ELF-1 (cell line): ENCODE data around the gene ANKRD35.
A peak's percentile ranks its signal among the peaks of the same experiment; 100 is the strongest.
"Not testable (repeated sequence)": the region's sequence is repeated elsewhere in the genome, so short reads cannot be mapped to it uniquely, and the experiment has no call there.

Experiments used
- DNase-seq: peaks from one replicate; pipeline ENCODE4 v3.0.0-alpha.2; 2016; ENCODE audit warnings: low read depth, low spot score

Gene ANKRD35, protein sequence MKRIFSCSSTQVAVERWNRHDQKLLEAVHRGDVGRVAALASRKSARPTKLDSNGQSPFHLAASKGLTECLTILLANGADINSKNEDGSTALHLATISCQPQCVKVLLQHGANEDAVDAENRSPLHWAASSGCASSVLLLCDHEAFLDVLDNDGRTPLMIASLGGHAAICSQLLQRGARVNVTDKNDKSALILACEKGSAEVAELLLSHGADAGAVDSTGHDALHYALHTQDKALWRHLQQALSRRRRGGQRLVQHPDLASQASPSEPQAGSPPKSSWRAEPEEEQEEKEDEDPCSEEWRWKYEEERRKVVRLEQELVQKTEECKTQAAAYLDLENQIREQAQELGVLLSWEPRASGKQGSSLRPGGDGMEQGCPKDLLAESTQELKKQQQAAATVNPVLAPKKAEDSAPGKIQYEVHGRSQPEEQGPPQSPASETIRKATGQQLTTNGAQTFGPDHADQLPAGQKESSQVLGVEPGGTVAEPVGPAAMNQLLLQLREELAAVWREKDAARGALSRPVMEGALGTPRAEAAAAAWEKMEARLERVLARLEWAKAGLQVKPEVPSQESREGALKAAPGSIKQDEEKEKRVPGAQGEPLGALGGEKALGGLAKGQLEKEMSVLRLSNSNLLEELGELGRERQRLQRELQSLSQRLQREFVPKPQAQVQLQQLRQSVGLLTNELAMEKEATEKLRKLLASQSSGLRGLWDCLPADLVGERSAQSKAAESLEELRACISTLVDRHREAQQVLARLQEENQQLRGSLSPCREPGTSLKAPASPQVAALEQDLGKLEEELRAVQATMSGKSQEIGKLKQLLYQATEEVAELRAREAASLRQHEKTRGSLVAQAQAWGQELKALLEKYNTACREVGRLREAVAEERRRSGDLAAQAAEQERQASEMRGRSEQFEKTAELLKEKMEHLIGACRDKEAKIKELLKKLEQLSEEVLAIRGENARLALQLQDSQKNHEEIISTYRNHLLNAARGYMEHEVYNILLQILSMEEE

GRCh38 chr1:145885738-145886287 lies at the start of gene ANKRD35:
Gene ANKRD35, minus strand, starts transcription at chr1:145885866. Its CDS starts 108 bp downstream, at chr1:145885758.
- DNase-seq = peak; percentile 90

DNA sequence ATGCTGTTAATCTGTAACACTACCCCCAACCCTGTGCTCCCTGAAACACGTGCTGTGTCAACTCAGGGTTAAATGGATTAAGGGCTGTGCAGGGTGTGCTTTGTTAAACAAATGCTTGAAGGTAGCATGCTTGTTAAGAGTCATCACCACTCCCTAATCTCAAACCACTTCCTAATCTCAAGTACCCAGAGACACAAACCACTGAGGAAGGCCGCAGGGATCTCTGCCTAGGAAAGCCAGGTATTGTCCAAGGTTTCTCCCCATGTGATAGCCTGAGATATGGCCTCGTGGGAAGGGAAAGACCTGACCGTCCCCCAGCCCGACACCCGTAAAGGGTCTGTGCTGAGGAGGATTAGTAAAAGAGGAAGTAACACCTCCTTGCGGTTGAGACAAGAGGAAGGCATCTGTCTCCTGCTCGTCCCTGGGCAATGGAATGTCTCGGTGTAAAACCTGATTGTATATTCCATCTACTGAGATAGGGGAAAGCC lies 46.9 kb upstream of the ANKRD35 start:
- DNase-seq = peak; percentile 77

GRCh38 chr1:145927916-145928643 lies 42.4 kb upstream of the ANKRD35 start:
- no peak for DNase-seq

- peak; percentile 98 for DNase-seq
Measured at GRCh38 chr1:145927063-145927886, 41.6 kb upstream of the ANKRD35 start, which contains the start of gene RBM8A. Gene RBM8A, minus strand, starts transcription at chr1:145927484. Its CDS starts 58 bp downstream, at chr1:145927426.

GRCh38 chr1:145926686-145927062 lies 41.0 kb upstream of the ANKRD35 start:
- no peak for DNase-seq

DNA sequence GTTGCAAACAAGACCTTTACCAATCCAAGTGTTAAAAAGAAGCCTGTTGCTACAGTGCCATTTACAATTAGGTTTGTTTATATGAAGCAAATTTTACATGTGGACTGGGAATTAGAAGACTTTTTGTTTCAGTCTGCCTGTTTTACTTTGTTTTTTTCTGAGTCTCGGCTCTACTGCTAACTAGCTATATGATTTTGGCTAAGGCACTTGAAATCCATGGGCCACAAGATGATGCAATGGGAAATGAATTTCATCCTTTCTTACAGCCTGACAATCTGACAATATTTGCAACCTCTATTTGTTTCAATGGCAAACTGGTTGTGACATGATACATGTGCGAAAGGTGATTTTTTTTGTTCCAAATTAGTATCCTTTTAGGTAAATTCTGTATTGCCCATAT lies 36.6 kb upstream of the ANKRD35 start:
- DNase-seq = no peak

DNA sequence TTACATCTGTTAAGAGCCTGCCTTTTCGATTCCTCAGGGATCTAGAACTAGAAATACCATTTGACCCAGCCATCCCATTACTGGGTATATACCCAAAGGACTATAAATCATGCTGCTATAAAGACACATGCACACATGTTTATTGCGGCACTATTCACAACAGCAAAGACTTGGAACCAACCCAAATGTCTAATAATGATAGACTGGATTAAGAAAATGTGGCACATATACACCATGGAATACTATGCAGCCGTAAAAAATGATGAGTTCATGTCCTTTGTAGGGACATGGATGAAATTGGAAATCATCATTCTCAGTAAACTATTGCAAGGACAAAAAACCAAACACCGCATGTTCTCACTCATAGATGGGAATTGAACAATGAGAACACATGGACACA lies 34.6 kb upstream of the ANKRD35 start:
- DNase-seq = not testable (repeated sequence)

- DNase-seq = peak; percentile 64
Measured at GRCh38 chr1:145918992-145919939, 33.6 kb upstream of the ANKRD35 start.

DNA sequence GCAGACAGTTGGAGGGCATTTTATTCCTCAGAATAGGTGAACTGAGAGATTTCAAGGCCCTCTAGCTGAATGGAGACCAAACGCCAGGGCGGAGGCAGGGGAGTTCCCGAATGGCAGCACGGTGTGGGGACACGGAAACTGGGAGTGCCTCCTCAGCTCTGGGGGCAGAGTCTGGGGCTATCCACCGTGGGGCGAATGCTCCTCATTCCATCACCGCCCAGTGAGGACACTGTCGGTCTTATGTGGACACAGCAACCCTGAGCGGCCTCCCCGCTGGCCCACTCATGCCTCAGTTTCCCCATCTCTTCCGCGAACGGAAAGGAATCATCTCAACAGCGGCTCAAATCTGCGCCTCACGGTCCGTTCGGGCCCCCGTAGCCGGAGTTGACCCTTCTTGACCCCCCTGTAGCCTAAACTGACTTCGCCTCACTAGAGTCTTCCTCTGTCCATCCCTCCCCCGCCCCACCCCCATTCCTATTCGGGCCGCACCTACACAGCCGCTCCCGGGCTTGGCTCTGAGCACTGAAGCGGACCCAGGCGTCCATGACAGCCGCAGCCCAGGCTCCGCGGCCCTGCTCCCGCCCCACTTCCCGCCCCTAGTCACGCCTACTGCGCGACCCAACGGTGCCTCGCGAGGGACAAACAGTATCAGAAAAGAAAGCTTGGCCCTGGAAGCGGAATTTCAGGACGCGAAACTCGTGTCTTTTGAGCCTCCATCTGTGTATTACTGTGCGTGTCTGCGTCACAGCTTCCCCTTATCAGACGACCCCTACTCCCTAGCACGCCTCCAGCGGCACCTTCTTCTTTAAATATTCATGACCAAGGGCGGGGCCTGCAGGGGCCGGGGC lies 32.7 kb upstream of the ANKRD35 start, which contains the start of gene PEX11B:
PEX11B (minus strand) TSS at position 574 of the 848 bp plus-strand sequence; CDS start at position 545, 29 bp downstream.
- peak; percentile 89 for DNase-seq

DNA sequence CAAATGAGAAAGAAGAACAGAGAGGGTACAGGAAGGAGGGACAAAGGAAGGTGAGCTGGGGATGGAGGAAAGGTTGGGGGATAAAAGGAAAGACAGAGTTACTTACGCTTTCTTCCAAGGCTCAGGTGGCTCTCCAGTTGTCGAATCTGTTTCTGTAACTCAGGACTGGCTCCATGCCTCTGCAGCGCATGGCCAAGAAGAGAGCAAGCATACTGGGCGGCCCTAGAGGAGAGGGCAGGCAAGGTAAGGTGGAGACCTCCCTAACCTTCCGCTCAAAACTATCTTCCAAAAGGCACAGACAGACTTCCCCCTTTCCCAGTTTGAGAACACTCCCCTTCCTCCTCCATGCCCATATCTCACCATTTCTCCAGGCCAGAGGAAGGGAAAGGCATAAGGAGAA lies 31.9 kb upstream of the ANKRD35 start:
- no peak for DNase-seq

- no peak for DNase-seq
Measured at GRCh38 chr1:145916745-145917144, 31.1 kb upstream of the ANKRD35 start.

DNA sequence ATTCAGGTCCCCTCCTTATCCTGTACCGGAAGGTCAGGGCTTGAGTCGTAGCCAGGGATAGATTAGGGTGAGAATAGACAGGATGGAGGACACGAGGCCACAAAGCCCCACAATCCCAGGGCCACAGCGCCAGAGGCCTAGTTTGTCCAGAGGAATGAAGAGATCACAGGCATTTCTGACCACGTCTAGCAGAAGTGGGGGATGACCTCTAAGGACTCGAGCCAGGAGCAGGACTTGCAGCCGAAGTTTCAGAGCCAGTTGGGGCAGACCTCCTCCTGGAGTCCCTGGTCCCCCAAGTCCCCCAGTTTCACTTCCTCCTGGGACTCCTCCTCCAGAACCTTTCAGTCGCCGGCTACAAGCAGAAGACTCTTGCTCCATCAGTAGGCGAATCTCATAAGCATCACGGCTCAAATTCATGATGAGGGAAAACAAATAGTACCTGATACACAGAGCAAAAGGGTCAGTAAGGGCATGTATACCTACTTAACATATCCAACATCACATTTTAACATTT lies 26.5 kb upstream of the ANKRD35 start:
- no peak for DNase-seq

- no peak for DNase-seq
Measured at GRCh38 chr1:145908653-145909052, 23.0 kb upstream of the ANKRD35 start.

- no peak for DNase-seq
Measured at GRCh38 chr1:145906954-145907753, 21.5 kb upstream of the ANKRD35 start.

DNA sequence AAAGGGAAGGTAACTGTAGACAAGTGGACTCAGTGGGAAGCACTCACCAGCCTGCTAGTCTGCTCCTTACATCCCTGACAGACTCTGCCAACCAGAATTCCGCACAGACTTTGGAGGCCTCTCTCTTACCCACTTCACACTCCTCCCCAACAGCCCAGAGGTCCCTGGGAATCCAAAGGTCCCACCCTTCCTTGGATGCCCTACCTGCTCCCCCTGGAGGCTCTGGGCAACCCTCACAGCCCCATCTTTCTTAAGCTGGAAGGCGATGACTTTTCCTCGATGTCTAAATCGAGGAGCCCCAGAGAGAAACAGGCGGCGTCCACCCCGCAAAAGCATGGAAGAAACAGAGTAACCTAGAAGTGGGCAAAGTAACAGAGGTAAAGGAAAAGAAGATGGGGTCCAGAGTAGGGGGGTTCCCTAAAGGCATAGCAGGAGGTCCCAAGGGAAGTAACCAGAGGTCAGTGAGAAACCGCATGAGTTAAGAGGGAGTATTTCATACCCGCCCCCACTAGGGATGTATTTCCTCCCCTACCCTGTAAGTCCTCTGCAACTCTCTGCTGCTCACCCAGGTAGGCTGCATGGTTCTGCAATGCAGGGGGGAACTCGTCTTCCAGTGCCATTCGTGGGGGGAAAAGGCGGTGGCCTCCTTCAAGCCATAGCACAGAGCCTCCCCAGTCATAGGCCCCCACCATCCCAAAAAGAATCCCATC lies 15.8 kb upstream of the ANKRD35 start:
- DNase-seq = no peak

DNA sequence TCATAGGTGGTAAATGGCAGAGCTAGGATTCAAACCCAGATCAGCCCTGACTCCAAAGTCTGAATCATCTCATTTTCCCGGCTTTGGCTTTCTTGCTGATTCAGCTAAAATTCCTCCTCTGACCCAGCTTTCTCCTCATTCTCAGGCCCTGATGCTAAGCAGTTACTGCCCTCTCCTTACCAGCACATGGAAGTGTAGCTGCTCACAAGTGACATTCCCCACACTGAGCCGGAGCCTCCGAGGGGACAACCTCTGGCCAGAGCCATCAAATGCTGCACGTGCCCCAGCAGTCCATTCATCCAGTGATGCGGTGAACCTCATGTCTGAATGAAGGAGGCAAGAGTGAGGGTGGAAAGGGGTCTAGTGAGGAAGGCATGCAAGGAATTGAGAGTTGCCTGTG lies 13.1 kb upstream of the ANKRD35 start:
- no peak for DNase-seq
